ENCODE measurements around the gene HRH2.

The HRH2 gene

GRCh38 chr5:175674731-175675346, 17.0 kb downstream of the HRH2 start:
- DNase-seq (ENCODE audit: insufficient read length, low spot score) (no peak), FAIRE-seq (no peak)

DNA sequence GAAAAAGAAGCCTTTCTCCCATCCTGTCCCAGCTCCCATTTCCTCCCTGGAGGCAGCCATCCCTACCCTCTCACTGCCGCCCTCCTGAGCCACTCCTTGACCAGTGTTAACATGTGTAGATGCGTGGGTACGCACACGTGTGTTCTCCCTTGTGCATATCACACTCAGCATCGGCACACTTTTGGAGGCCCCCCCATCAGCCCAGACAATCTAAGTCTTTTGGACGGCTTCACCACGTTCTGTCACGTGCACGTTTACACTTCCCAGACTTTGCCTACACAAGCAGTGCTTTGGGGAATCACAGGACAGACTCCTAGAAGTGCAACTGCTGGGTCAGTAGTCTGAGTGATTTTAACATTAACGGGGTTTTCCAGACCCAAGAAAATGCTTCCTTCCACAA, 18.0 kb downstream of the HRH2 start:
- FAIRE-seq, result no peak
- no peak for DNase-seq (ENCODE audit: insufficient read length, low spot score)

- DNase-seq (ENCODE audit: insufficient read length, low spot score), result no peak
- no peak for FAIRE-seq
Measured at GRCh38 chr5:175677571-175677970, 19.7 kb downstream of the HRH2 start.

DNA sequence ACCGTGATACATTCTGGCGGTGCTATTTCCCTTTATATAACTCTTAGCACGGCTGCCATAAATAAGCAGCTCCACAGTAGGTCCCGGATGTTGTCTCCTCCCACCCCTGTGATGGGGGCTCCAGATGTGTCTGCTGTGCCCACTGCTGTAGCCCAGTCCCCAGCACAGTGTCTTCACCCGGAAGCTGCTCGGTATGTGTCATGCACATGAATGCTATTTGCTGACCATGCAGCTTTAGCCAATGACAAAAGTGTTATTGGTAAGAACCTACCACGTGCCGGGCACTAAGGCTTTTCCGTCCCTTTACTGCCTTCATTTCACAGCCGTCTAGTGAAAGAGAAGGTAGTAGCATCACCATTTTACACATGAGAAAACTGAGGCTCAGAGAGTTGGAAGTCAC, 20.2 kb downstream of the HRH2 start:
- DNase-seq (ENCODE audit: insufficient read length, low spot score), result no peak
- no peak for FAIRE-seq

GRCh38 chr5:175679411-175679810, 21.5 kb downstream of the HRH2 start:
- DNase-seq (ENCODE audit: insufficient read length, low spot score) (no peak), FAIRE-seq (no peak)

- DNase-seq (ENCODE audit: insufficient read length, low spot score) (no peak), FAIRE-seq (no peak)
Measured at GRCh38 chr5:175680020-175680419, 22.1 kb downstream of the HRH2 start.

DNA sequence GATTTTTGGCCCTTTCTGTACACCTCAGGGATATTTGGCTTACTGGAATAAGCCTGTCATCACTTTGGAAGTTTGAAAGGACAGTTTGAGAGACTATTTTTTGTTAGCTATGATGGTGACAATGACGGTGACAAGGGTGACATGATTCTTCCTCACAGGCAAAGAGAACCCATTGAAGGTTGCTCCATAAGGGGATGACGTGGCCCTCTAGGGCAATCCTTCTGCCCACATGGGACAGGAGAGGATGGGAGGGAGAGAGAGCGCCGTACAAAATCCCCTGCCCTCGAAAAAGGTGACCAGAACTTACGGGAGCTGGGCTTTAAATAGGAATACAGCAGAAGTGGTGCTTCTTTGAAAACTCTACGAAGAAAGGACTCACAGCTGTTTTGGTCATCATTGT, 22.6 kb downstream of the HRH2 start:
- FAIRE-seq, result no peak
- no peak for DNase-seq (ENCODE audit: insufficient read length, low spot score)

DNA sequence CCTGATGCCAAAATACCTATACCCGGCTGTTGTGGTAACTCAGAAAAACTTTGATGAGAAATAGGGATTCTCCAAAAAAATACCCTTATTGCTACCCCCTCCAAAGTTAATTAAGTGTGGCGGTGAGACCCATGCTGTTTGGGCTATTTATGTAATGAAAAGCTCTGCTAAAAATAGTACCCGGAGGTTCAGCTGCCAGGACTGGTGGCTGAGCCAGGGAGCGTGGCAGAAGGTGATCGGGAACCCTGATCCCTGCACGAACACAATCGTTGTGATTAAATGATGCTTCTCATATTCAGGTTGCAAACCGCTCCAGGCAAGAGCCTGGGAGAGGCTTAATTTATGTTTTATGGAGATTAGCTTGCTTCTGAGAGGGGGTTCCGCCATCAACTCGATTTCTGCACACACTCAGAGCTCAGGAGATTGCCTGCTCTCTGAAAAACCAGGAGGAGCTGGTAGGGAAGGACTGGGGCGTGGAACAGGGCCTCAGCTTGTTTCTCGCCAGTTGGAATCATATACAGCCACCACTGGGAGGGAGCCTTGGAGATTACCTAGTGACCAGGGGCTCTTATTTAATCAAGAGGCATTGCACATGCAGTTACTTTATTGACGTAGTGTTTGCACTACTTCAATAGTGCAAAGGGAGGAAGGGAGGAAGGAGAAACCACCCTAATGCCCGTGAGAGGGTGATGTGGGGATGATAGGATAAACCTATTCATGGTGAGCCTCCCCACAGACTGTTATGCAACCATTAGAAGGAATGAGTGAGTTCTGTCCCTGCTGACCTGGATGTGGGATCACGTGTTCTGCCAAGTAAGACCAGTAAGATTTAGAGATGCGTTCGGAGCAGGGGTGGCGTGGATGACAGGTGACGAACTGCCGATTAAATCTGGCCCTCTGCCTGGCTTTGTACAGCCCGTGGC, 23.4 kb downstream of the HRH2 start:
- no peak for DNase-seq (ENCODE audit: insufficient read length, low spot score)

DNA sequence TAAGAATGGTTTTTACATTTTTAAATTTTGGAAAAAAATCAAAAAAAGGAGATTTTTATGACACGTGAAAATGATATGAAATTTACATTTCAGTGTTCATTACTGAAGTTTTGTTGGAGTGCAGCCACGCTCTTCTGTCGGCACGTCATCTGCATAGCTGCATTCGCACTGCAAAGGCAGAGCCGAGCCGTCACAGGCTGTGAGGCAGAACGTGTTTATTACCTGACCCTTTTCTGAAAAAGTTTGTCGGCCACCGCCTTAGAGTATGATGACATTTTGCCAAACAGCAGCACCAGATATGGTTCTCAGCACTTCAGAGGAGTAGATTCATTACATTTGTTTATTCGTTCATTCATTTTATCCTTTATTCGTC, 24.1 kb downstream of the HRH2 start:
- FAIRE-seq (no peak), DNase-seq (ENCODE audit: insufficient read length, low spot score) (no peak)

More for the DNA sequence above, 23.4 kb downstream of the HRH2 start:
- no peak for FAIRE-seq

GRCh38 chr5:175682664-175683063, 24.8 kb downstream of the HRH2 start:
- DNase-seq (ENCODE audit: insufficient read length, low spot score) (no peak), FAIRE-seq (no peak)

DNA sequence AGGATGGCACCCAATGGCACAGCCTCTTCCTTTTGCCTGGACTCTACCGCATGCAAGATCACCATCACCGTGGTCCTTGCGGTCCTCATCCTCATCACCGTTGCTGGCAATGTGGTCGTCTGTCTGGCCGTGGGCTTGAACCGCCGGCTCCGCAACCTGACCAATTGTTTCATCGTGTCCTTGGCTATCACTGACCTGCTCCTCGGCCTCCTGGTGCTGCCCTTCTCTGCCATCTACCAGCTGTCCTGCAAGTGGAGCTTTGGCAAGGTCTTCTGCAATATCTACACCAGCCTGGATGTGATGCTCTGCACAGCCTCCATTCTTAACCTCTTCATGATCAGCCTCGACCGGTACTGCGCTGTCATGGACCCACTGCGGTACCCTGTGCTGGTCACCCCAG, 25.4 kb downstream of the HRH2 start:
- FAIRE-seq, result no peak
- DNase-seq (ENCODE audit: insufficient read length, low spot score), result no peak

GRCh38 chr5:175683921-175684320, 26.1 kb downstream of the HRH2 start:
- no peak for FAIRE-seq
- DNase-seq (ENCODE audit: insufficient read length, low spot score), result no peak

GRCh38 chr5:175684931-175685330, 27.1 kb downstream of the HRH2 start:
- no peak for FAIRE-seq

GRCh38 chr5:175685701-175686350, 28.0 kb downstream of the HRH2 start:
- no peak for FAIRE-seq
- no peak for DNase-seq (ENCODE audit: insufficient read length, low spot score)

More at GRCh38 chr5:175684931-175685330, 27.1 kb downstream of the HRH2 start:
- DNase-seq (ENCODE audit: insufficient read length, low spot score), result no peak

DNA sequence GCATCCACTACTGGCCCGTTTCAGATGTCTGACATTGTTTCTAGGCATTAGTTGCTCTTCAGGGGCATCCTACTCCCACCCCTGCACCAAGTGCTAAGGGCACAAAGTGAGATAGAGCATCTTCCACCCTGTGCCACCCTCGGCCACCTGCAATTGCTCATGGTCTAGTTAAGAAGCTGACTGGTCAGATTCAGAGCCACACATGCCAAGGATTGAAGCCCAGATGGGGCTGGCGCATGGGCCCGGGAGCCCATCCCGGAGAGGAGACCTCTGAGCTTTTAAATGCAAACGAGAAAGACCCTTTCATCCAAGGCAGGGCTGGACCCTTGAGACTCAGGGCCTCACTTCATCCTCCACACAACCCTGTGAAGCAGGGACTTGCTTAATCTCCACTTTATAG, 28.5 kb downstream of the HRH2 start:
- no peak for FAIRE-seq

DNA sequence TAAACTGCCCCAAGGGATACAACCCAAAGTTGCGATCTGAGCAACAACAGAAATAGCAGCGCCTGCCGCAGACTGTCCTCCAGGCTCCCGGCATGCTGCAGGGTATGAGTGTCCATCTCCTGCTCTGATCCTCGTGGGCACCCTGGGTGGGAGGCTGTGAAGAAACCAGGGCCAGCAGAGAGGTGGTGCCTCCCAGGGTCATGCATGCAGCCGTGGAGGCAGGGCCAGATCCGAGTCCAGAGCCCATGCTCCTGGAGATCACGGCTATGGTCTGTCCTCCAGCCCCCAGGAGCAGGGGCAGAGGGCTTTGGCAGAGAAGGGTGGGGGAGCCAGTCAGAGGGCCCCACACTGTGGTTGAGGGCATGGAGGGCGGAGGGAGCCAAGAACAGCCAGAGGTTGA, 29.0 kb downstream of the HRH2 start:
- DNase-seq (ENCODE audit: insufficient read length, low spot score) (no peak), FAIRE-seq (no peak)

More for the DNA sequence above, 28.5 kb downstream of the HRH2 start:
- no peak for DNase-seq (ENCODE audit: insufficient read length, low spot score)

DNA sequence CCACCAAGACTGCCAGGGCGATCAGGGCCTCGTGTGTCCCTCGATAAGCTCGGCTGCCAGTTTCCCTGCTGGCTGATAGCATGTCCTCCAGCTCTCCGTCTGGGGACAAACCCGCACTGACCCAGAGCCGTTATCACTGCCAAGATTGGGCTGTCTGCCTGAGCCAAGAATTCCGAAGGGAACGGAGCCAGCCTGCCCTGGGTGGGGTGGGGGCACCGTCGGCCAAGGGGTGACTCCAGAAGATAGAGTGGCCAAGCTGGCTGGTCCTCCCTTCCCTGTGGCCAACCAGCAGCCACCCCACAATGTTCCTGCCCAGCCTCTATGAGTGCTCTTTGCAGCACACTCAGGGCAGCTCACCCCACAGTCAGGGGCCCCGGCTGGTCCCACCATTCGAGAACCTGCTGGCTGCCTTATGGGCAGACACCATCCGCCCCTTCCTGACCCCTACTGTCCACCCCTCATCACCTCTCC, 29.4 kb downstream of the HRH2 start:
- no peak for FAIRE-seq

DNA sequence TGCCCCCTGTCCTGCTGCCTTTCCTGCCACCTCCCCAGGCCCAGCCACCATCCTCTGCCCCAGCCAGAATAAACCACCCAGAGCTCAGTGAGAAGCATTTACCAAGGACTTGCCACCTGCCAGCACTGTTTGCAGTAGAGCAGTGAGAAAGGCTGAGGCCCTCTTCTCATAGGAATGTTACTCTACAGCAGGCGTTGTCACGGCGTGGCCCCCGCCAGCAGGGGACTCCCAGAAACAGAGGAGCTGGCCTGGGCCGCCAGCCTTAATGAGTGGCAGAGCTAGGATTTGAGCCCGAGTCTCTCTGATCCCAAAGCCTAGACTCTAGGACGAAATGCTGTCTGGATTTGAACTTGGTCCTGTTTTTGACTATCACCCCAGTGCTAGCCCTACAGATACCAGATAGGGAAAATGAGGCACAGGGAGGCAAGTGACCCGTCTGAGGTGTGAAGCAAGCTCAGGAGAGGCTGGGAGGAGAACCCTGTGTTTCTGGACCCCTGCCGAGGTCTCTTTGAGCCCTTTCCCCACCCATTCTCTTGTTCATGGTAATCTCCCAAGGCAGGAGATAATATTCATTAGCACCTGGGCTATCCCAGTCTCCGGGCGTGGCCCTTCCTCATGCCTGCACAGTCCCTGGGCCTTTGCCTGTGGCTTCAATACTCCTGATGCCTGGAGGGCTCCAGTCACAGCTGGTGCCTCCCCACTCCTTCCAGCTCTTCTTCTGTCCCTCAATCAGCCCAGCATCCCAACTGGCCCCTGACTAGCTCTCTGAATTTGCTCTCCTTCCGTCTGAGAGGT, 30.7 kb downstream of the HRH2 start:
- FAIRE-seq, result no peak
- DNase-seq (ENCODE audit: insufficient read length, low spot score), result no peak

More for the DNA sequence above, 29.4 kb downstream of the HRH2 start:
- no peak for DNase-seq (ENCODE audit: insufficient read length, low spot score)

- DNase-seq (ENCODE audit: insufficient read length, low spot score), result no peak
- FAIRE-seq, result no peak
Measured at GRCh38 chr5:175689147-175689991, 31.5 kb downstream of the HRH2 start.

GRCh38 chr5:175690025-175690424, 32.2 kb downstream of the HRH2 start:
- FAIRE-seq (no peak), DNase-seq (ENCODE audit: insufficient read length, low spot score) (no peak)

Data from GM19239 (cell line).